Stimulated activated CD8-positive, alpha-beta memory T cell treated with anti-CD3 and anti-CD28 coated beads, Interleukin-2, amount 100 ng/mL, for 1 hour (primary cell): ENCODE results near the gene ACSL6.

Experiments used
- DNase-seq, 2 donors: peaks; one replicate each; pipeline ENCODE4 v3.0.0-alpha.2; 2020; ENCODE audit warnings: low read depth in 2 of 2

Gene ACSL6

DNA sequence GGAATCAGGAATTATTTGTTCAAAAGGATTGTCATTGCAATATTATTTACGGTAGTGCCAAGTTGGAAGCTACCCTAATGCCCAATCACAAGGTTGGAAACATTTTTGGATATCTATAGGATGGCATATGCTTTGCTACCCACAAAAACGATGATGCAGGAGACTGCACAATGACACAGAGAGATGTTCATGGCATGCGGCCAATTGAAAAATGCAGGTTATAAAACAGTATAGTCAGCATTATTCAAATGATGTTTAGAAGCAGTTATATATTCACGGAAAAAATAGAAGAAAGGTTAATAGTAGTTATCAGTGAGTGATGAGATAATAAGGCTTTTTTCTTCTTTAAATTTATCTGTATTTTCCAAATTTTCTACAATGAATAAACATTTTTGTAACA lies 5.9 kb upstream of the ACSL6 start:
- no peak for DNase-seq

DNA sequence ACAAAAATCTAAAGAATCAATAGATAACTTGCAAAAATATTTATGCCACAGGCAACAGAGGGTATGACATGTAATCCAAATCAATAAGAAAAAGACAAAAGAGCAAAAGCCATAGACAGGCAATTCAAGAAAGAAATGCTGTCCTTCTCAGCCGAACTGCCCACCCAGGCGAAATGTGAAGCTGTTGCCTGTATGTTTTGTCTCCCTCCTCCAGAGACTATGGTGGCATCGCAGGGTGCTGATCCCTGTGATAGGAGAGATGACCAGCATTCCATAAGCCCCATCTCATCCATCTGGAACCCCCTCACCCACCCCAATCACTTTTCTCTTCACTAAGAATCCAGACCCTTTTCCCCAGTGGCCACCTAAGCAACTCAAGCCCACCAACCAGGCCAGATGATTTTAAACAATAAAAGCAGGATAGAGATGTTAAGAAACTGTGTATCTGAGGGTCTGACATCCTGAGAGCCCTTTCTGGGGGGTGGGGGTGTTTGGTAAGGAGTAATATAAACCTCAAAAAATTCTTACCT lies 5.3 kb upstream of the ACSL6 start:
- DNase-seq: no peak

DNA sequence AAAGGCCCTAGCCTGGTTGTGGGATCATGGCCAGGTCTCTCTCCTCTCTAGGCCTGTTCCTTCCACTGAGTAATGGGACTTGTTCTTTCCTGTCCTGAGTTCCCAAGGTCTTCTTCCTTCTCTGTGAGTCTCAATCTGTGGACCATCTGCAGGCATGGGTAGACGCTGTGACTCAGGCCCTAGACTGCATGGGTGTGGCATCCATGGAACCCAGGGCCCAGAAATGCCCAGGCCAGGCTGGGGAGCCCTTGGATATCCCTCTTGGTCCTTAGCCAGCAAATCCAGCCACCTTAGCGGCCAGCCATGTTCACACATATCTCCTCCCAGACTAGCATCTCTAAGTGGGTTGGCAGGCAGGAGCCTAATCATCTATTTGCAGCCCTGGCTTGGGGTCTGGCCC lies 2.3 kb upstream of the ACSL6 start:
- DNase-seq: no peak

DNA sequence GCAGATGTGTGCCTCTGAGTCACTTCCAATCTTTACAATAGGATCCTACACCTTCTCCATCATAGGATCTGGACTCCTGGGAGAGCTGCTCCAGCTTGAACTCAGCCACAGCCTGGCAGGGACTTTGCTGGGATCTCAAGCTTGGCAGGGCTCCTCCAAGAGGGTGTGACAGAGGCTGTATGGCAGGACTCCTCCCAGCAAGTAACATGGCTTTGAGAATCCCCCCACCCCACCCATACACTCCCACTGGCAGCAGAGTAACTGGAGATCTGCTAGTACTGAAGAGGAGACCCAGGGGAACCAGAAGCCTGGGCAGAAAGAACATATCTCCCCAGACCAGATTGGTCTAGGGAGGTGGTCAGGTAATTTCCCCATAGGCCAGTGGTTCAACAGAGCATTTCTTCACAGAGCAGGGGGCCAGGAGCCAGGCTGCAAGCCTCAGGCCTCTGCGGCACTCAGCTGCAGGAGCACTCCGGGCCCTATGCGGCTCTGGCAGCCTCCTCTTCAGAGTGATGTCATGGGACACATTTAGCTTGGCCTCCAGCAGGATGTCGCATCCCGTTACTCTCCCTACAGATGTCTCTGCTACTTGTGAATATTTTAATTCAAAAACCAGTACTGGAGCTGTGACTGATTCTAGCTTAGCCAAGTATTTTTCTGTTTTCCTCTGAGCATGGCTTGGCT lies 1.7 kb upstream of the ACSL6 start:
- no peak for DNase-seq

DNA sequence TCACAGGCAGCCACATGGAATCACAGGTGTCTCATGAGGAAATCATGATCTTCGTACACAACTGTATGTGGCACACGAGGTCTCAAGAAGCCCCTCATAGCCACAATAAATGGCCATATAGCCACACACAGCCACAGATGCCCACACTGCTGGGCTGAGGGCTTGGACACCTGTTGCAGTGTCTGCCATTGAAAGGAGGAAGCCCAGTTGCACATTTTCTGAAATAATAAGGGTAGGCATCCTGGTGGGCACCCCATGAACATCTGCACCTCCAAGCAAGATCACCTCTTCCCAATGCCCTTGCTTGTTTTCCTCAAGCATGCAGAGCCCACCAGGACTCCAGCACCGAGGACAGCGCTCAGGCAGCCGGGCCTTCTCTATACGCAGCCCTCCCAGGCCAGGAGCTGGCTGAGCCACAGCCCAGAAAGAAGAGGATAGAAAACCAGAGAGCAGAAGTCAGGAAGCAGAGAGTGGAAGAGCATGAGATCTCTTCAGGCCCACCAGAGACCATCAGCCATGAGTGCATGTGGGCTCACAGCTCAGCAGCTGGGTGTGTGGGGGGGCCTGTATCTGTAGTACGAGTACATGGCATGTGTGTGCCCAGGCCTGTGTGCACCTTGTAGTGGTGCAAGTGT lies 1.0 kb upstream of the ACSL6 start:
- DNase-seq: no peak

- no peak for DNase-seq
Observed at GRCh38 chr5:132010989-132011621, 353 bp downstream of the ACSL6 start.

- DNase-seq: no peak
Observed at GRCh38 chr5:132010645-132010988, 841 bp downstream of the ACSL6 start.

DNA sequence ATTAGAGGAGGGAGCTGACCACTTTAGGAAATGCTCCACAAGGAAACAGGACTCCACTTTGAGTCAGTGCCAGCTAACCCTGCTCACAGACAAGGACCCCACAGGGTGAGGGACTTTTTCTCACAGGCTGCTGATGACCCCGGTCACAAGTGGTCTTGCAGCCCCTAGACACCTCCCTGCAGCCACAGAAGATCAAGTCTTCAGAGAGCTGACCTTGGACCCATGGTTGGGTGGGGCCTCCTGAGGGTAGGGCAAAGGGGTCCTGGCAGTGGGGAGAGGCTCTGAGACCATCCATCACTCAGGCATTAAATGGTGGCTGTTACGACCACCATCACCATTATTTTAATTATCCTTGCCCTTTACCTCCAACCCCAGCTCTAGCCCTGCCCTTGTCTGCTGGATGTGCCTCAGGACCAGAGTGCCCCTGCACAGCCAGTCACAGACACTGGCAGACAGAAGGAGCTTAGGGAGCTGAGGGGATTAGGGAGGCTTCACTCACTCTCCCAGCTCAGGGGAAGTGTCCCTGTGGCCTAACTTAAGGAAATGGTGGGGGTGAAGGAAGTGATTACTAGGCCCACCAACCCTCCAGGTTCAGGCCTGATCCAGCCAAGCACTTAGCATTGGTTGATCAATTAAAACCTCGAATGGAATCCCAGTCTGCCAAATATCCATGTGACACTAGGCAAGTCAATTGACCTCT lies 1.6 kb downstream of the ACSL6 start:
- no peak for DNase-seq

DNA sequence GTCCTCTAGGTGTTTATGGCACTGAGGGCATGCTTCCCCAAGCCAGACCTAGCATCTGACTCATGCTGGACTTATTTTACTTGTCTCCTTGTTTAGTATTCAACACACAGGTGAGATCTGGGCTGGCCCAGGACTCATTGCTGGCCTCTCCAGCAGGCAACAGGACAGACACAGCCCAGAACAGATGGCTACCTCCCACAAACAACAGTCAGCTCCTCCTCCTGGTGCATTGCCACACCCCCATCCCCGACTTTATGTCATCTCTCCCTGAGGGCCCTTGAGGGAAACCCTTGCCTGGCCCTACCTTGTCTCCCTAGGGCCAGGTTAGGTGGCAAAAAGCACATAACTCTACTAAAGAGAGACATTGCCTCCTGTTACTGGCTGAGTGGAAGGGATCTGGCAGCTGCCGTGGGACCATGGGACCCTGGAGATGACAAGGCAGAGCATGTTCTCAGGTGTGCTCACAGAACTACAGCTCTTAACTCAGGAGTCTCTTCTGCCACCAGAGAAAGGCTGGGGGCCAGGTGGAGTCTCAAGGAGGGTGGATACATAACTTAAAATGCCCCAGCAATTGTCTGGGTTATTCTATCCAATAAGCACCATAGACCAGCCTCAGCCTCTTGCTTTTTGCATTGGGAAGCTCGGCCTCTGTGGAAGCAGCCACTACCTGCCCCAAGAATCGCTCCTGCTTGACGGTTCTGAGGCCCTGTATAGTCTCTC lies 2.3 kb downstream of the ACSL6 start:
- DNase-seq: no peak

GRCh38 chr5:132008163-132008473 lies 3.3 kb downstream of the ACSL6 start:
- DNase-seq: no peak

- peak; percentile 36 to 61 for DNase-seq
Observed at GRCh38 chr5:132007399-132008162, 3.9 kb downstream of the ACSL6 start.

DNA sequence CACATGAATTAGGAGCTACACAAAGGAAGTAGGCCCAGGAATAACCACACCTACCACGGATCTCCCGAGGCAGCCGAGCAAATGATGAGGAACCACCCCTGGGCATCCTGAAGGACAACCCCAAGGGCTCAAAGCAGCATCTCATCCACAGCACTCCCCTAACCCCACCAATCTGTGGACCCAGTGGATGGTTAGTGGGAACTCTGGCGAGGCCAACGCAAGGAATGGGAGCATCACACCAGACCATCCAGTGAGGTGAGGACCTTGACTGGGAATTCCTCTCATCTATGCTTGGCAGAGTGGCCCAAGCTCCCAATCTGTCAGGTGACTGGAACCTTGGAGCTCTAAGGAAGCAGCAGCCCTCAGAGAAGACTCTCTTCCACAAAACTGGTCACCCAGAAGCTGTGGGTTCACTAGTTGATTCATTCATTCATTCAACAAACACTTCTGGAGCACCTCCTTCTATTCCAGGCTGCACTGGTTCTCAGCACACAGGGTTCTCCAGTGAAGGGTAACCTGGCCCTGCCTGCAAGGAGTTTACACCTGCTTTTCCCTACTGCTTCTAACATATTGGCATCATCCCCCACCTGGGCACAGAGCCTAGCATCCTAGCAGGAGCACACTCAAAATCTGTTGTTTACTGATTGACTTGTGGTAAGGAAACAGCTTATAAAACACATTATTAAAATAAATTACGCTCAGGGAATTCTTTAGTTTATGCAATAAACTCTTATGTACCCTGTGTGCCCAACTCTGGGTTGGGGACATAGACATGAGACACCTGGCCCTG lies 4.9 kb downstream of the ACSL6 start:
- DNase-seq: no peak

- no peak for DNase-seq
Observed at GRCh38 chr5:132005591-132005990, 5.9 kb downstream of the ACSL6 start.

DNA sequence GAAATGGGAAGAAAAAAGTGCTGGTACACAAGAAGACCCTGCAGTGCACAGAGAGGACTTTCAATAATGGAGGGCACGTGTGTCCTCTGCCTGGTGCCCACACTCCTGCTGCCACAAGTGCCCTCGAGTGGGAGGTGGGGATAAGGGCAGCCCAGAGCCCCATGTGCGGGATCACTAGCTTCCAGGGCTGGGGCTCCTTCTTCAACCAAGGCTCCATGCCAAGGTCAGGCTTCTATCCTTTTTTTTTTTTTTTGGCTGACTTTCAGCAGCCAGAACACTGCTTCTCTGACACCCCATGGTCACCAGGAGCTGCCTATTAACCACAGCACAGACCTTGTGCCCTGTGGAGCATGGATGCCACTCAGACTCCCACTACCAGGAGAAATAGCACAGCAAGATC lies 7.5 kb downstream of the ACSL6 start:
- DNase-seq: no peak

DNA sequence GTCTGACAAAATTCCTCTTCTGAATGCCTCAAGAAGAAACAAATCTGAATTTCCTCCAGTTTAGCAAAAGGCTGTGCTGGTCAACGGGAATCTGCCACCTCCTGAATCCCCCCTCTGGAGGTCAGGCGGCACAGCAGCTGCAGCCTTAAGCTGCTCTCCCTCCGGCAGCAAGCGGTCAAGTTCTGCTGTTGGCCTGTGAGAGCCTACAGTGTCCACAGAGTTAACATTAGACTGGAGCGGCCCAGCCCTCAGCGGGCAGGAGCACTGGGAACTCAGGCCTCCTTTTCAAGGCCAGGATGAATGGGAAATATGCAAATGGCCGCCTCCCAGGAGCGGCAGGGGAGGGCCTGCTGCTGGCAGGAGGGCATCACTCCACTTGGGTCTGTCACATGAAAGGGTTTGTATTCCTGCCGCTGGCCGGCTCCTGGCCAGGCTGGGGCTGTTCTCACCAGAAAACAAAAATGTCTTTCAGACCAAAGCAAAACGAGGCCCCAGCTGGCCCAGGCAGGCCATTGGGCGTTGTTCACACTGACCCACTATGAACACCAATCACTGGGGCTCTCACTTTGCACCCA lies 8.2 kb downstream of the ACSL6 start:
- DNase-seq: no peak

GRCh38 chr5:132002757-132003156 lies 8.7 kb downstream of the ACSL6 start:
- no peak for DNase-seq

GRCh38 chr5:132001647-132002561 lies 9.6 kb downstream of the ACSL6 start:
- no peak for DNase-seq

DNA sequence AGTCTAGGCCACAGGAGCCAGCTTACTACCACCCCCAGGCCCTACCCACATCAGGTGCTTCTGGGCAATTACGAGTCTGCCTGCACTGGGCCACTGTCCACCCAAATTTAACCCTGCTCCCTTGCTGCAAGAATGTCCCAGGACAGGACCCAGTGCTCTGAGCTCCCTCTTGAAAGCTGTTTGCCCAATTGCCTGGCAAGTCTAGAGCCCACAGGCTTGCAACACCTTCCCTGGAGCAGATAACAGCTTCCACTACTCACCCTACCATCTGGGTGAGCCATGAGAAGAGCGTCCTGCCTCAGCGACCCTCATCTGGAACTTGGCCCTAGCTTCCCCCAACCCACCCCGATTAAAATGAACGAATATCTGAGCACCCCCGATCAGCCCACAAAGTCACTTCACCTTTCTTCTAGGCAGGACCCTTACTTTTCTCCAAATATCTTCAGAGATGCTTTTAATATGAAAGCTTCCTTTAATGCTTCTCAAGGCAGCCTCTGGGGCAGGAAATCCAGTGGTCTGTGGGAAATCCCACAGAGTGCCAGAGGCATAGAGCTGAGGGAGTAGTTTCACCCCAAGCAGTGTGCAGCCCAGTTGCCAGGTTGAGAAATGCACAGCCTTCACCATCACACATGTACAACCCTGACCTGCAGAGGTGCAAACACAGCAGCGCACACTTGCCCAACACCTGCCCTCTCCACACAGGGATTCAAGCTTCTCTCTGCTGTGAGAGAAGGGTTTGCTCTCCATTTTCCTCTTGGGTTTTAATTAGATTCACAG lies 10.6 kb downstream of the ACSL6 start:
- DNase-seq: peak in 1 of 2 donors; percentile 8

DNA sequence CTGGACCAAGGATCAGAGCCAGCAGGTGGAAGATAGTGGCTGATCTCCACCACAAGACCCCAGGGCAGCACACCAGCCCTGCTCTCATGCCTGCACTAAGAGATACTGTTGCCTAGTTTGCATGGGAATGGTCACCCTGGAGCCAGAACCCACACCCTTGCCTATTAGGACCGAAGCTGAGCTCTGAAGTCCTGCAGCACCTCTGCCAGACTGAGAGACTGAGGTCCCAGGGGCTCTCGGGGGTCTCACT lies 11.3 kb downstream of the ACSL6 start:
- DNase-seq: no peak
